ENCODE data around the gene GPC3.

The GPC3 gene

GRCh38 chrX:133583825-133584224 lies 401.6 kb downstream of the GPC3 start:
- no peaks in the 10 kb centered on the region for H3K27me3 ChIP-seq (ENCODE audit: control insufficient read depth, insufficient read depth, low read length)
- no peak overlapping the region for H3K4me3 ChIP-seq (ENCODE audit: low read depth, low read length)
- H3K9ac ChIP-seq (ENCODE audit: low read depth, low read length) = no peak overlapping the region
- H3K27ac ChIP-seq (ENCODE audit: low read depth, low read length) = no peak overlapping the region
- H3K9me3 ChIP-seq (ENCODE audit: control insufficient read depth, insufficient read depth, low read length) = no peaks in the 10 kb centered on the region
- H3K36me3 ChIP-seq (ENCODE audit: control insufficient read depth, insufficient read depth, low read length) = no peaks in the 10 kb centered on the region
- peaks cover 17% of the 10 kb centered on the region for H3K4me1 ChIP-seq (ENCODE audit: control insufficient read depth, insufficient read depth, low read length)

- Histone ChIP-seq H3K36me3 (ENCODE audit: control insufficient read depth, insufficient read depth, low read length) (no peaks in the 10 kb centered on the region), H3K9me3 (ENCODE audit: control insufficient read depth, insufficient read depth, low read length) (no peaks in the 10 kb centered on the region), H3K27me3 (ENCODE audit: control insufficient read depth, insufficient read depth, low read length) (no peaks in the 10 kb centered on the region), H3K27ac (ENCODE audit: low read depth, low read length) (no peak overlapping the region), H3K4me1 (ENCODE audit: control insufficient read depth, insufficient read depth, low read length) (peaks cover 13% of the 10 kb centered on the region), H3K4me3 (ENCODE audit: low read depth, low read length) (no peak overlapping the region), H3K9ac (ENCODE audit: low read depth, low read length) (no peak overlapping the region)
These were observed 404.8 kb downstream of the GPC3 start for GRCh38 chrX:133580625-133581024.

- Histone ChIP-seq H3K9me3 (ENCODE audit: control insufficient read depth, insufficient read depth, low read length) (no peaks in the 10 kb centered on the region), H3K27me3 (ENCODE audit: control insufficient read depth, insufficient read depth, low read length) (no peaks in the 10 kb centered on the region), H3K9ac (ENCODE audit: low read depth, low read length) (no peak overlapping the region), H3K4me3 (ENCODE audit: low read depth, low read length) (no peak overlapping the region), H3K27ac (ENCODE audit: low read depth, low read length) (no peak overlapping the region), H3K4me1 (ENCODE audit: control insufficient read depth, insufficient read depth, low read length) (peaks cover 13% of the 10 kb centered on the region), H3K36me3 (ENCODE audit: control insufficient read depth, insufficient read depth, low read length) (no peaks in the 10 kb centered on the region)
These were observed 405.8 kb downstream of the GPC3 start for GRCh38 chrX:133579631-133580030.

- H3K27me3 ChIP-seq (ENCODE audit: control insufficient read depth, insufficient read depth, low read length) = no peaks in the 10 kb centered on the region
- H3K36me3 ChIP-seq (ENCODE audit: control insufficient read depth, insufficient read depth, low read length) = no peaks in the 10 kb centered on the region
- no peak overlapping the region for H3K27ac ChIP-seq (ENCODE audit: low read depth, low read length)
- H3K9me3 ChIP-seq (ENCODE audit: control insufficient read depth, insufficient read depth, low read length) = peaks cover 5% of the 10 kb centered on the region; the same call in 1 of the 2 replicates
- H3K9ac ChIP-seq (ENCODE audit: low read depth, low read length) = no peak overlapping the region
- H3K4me1 ChIP-seq (ENCODE audit: control insufficient read depth, insufficient read depth, low read length) = peaks cover 13% of the 10 kb centered on the region
- no peak overlapping the region for H3K4me3 ChIP-seq (ENCODE audit: low read depth, low read length)
These were observed 408.5 kb downstream of the GPC3 start for GRCh38 chrX:133576876-133577275.

- Histone ChIP-seq H3K9me3 (ENCODE audit: control insufficient read depth, insufficient read depth, low read length) (peaks cover 5% of the 10 kb centered on the region; the same call in 1 of the 2 replicates), H3K4me3 (ENCODE audit: low read depth, low read length) (no peak overlapping the region)
These were observed 409.8 kb downstream of the GPC3 start for GRCh38 chrX:133575501-133576136.

GRCh38 chrX:133574716-133575115 lies 410.7 kb downstream of the GPC3 start:
- Histone ChIP-seq H3K9me3 (ENCODE audit: control insufficient read depth, insufficient read depth, low read length) (peaks cover 5% of the 10 kb centered on the region; the same call in 1 of the 2 replicates), H3K4me1 (ENCODE audit: control insufficient read depth, insufficient read depth, low read length) (peaks cover 13% of the 10 kb centered on the region), H3K27me3 (ENCODE audit: control insufficient read depth, insufficient read depth, low read length) (no peaks in the 10 kb centered on the region), H3K36me3 (ENCODE audit: control insufficient read depth, insufficient read depth, low read length) (no peaks in the 10 kb centered on the region), H3K4me3 (ENCODE audit: low read depth, low read length) (no peak overlapping the region), H3K27ac (ENCODE audit: low read depth, low read length) (no peak overlapping the region), H3K9ac (ENCODE audit: low read depth, low read length) (no peak overlapping the region)

More at GRCh38 chrX:133575501-133576136, 409.8 kb downstream of the GPC3 start:
- peaks cover 13% of the 10 kb centered on the region for H3K4me1 ChIP-seq (ENCODE audit: control insufficient read depth, insufficient read depth, low read length)
- no peak overlapping the region for H3K9ac ChIP-seq (ENCODE audit: low read depth, low read length)
- no peaks in the 10 kb centered on the region for H3K27me3 ChIP-seq (ENCODE audit: control insufficient read depth, insufficient read depth, low read length)
- no peak overlapping the region for H3K27ac ChIP-seq (ENCODE audit: low read depth, low read length)
- H3K36me3 ChIP-seq (ENCODE audit: control insufficient read depth, insufficient read depth, low read length) = no peaks in the 10 kb centered on the region

- H3K9me3 ChIP-seq (ENCODE audit: control insufficient read depth, insufficient read depth, low read length) = peaks cover 5% of the 10 kb centered on the region; the same call in 1 of the 2 replicates
- no peak overlapping the region for H3K9ac ChIP-seq (ENCODE audit: low read depth, low read length)
- H3K27me3 ChIP-seq (ENCODE audit: control insufficient read depth, insufficient read depth, low read length) = no peaks in the 10 kb centered on the region
- no peaks in the 10 kb centered on the region for H3K4me1 ChIP-seq (ENCODE audit: control insufficient read depth, insufficient read depth, low read length)
- H3K36me3 ChIP-seq (ENCODE audit: control insufficient read depth, insufficient read depth, low read length) = no peaks in the 10 kb centered on the region
- no peak overlapping the region for H3K4me3 ChIP-seq (ENCODE audit: low read depth, low read length)
- no peak overlapping the region for H3K27ac ChIP-seq (ENCODE audit: low read depth, low read length)
These were observed 414.8 kb downstream of the GPC3 start for GRCh38 chrX:133570549-133570948.

GRCh38 chrX:133569217-133569616 lies 416.2 kb downstream of the GPC3 start:
- Histone ChIP-seq H3K36me3 (ENCODE audit: control insufficient read depth, insufficient read depth, low read length) (no peaks in the 10 kb centered on the region), H3K27me3 (ENCODE audit: control insufficient read depth, insufficient read depth, low read length) (no peaks in the 10 kb centered on the region)

GRCh38 chrX:133568109-133568508 lies 417.3 kb downstream of the GPC3 start:
- Histone ChIP-seq H3K27ac (ENCODE audit: low read depth, low read length) (no peak overlapping the region), H3K27me3 (ENCODE audit: control insufficient read depth, insufficient read depth, low read length) (no peaks in the 10 kb centered on the region), H3K9ac (ENCODE audit: low read depth, low read length) (no peak overlapping the region), H3K4me3 (ENCODE audit: low read depth, low read length) (no peak overlapping the region), H3K4me1 (ENCODE audit: control insufficient read depth, insufficient read depth, low read length) (no peaks in the 10 kb centered on the region), H3K36me3 (ENCODE audit: control insufficient read depth, insufficient read depth, low read length) (no peaks in the 10 kb centered on the region), H3K9me3 (ENCODE audit: control insufficient read depth, insufficient read depth, low read length) (peaks cover 3% of the 10 kb centered on the region; the same call in 1 of the 2 replicates)

More at GRCh38 chrX:133569217-133569616, 416.2 kb downstream of the GPC3 start:
- Histone ChIP-seq H3K9me3 (ENCODE audit: control insufficient read depth, insufficient read depth, low read length) (peaks cover 5% of the 10 kb centered on the region; the same call in 1 of the 2 replicates), H3K27ac (ENCODE audit: low read depth, low read length) (no peak overlapping the region), H3K4me1 (ENCODE audit: control insufficient read depth, insufficient read depth, low read length) (no peaks in the 10 kb centered on the region), H3K4me3 (ENCODE audit: low read depth, low read length) (no peak overlapping the region), H3K9ac (ENCODE audit: low read depth, low read length) (no peak overlapping the region)

- Histone ChIP-seq H3K27me3 (ENCODE audit: control insufficient read depth, insufficient read depth, low read length) (no peaks in the 10 kb centered on the region), H3K36me3 (ENCODE audit: control insufficient read depth, insufficient read depth, low read length) (no peaks in the 10 kb centered on the region)
These were observed 418.5 kb downstream of the GPC3 start for GRCh38 chrX:133566876-133567275.

GRCh38 chrX:133563705-133564104 lies 421.7 kb downstream of the GPC3 start:
- no peaks in the 10 kb centered on the region for H3K9me3 ChIP-seq (ENCODE audit: control insufficient read depth, insufficient read depth, low read length)
- H3K36me3 ChIP-seq (ENCODE audit: control insufficient read depth, insufficient read depth, low read length) = no peaks in the 10 kb centered on the region
- no peak overlapping the region for H3K9ac ChIP-seq (ENCODE audit: low read depth, low read length)
- H3K4me1 ChIP-seq (ENCODE audit: control insufficient read depth, insufficient read depth, low read length) = peaks cover 15% of the 10 kb centered on the region
- H3K27me3 ChIP-seq (ENCODE audit: control insufficient read depth, insufficient read depth, low read length) = no peaks in the 10 kb centered on the region
- H3K4me3 ChIP-seq (ENCODE audit: low read depth, low read length) = no peak overlapping the region
- H3K27ac ChIP-seq (ENCODE audit: low read depth, low read length) = no peak overlapping the region

More at GRCh38 chrX:133566876-133567275, 418.5 kb downstream of the GPC3 start:
- no peak overlapping the region for H3K4me3 ChIP-seq (ENCODE audit: low read depth, low read length)
- H3K9me3 ChIP-seq (ENCODE audit: control insufficient read depth, insufficient read depth, low read length) = no peaks in the 10 kb centered on the region
- H3K27ac ChIP-seq (ENCODE audit: low read depth, low read length) = no peak overlapping the region
- H3K9ac ChIP-seq (ENCODE audit: low read depth, low read length) = no peak overlapping the region
- H3K4me1 ChIP-seq (ENCODE audit: control insufficient read depth, insufficient read depth, low read length) = peaks cover under 1% of the 10 kb centered on the region; the same call in 1 of the 2 replicates
